ENCODE data around the gene RGS3.

The RGS3 gene

DNA sequence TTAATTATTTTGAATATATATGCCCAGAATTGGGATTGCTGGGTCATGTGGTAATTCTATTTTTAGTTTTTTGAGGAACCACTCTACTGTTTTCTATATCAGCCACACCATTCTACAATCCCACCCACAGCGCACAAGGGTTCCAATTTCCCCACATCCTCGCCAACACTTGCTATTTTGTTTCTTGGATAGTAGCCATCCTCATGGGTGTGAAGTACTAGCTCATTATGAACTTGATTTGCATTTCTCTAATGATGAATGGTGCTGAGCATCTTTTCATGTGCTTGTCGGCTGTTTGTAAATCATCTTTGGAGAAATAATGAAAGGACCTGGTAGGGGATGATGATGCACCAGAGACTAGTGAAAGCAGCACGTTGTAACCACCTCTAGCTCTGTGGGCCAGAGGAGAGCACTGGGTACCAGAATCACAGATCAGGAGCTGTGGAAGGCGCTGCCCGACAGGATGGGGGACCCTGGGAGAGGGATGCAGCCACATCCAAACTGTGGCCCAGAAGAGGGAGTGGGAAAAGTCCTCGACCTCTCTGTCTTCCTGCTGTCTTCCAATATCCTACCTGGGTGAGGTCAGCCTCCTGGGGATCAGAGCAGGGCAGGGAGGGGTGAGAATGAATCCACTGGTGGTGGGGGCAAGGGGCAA lies 155.4 kb downstream of the RGS3 start:
- DNase-seq (ENCODE audit: low read depth in 2 of 2) = no peak

DNA sequence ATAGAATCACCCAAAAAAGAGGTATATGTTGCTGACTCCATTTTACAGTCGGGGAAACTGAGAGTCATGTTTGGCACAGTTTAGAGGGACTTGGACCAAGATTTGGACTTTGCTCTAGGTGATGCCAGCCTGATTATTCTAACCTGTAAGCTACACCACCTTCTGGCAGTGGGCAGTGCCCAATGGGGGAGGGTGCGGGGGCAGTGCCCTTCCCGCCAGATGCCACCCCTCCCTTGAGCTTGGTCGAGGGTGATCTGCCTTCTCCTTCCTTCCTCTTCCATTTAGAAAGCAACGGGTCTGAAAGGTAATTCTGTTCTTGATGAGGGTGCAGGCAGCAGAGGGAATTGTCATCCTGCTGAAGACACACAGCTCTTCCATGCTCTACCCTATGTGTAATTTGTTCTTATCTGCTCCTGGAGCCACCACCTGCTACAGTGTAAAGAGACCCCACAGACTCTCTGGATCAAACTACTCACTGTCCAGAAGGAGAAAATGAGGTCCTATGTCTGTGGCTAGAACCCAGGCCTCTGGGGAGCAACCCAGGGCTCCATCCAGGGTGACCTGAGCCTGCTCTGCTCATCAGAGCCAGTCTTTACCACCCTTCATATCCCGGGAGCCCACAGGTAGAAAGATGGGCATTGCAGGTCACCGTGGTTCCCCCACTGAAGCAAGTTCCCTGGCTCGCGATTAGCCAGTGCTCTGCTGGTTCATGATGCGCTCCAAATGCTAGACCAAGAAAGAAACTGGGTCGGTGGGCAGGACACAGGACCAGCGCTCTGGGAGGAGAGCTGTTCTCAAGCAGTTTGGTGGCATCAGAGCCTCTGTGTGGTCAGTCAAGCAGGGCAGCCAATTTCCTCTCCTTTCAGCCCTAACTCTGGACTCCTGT lies 156.2 kb downstream of the RGS3 start:
- DNase-seq (ENCODE audit: low read depth in 2 of 2) = no peak

DNA sequence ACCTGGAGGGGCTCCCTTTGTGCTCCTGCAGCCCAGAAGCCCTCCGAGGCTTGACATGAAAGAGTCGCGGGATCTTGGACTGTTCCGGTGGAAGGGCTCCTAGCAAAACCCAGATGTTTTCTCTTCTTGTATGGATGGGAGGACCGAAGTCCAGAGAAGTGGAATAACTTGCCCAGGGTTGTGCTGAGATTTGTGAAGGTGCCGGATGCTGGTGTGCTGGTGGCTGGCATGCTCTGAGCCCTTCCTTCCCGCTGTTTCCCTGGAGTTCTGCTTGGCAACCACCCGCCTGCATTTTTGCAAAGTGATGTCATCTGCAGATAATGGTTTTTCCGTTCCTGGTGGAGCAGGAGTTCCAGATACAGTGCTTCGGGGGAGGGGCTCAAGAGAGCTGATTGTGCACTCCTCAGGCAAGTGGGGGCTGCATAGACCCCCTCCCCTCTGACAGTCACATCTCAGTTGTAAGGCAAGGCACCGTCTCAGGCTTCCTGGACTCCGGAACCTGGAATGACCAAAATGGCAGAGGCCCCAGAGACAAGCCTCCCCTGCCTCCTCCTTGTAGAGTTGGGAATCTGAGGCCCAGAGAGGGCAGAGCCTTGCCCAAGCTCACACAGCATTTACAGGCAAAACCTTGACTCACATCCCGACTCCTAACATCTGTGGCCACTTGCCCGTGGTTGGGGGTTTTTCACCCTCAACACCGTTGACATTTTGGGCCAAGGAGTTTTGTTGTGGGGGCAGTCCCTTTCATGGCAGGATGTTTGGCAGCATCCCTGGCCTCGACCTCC lies 157.0 kb downstream of the RGS3 start:
- DNase-seq (ENCODE audit: low read depth in 2 of 2) = peak in 1 of 2 experiments; percentile 43

DNA sequence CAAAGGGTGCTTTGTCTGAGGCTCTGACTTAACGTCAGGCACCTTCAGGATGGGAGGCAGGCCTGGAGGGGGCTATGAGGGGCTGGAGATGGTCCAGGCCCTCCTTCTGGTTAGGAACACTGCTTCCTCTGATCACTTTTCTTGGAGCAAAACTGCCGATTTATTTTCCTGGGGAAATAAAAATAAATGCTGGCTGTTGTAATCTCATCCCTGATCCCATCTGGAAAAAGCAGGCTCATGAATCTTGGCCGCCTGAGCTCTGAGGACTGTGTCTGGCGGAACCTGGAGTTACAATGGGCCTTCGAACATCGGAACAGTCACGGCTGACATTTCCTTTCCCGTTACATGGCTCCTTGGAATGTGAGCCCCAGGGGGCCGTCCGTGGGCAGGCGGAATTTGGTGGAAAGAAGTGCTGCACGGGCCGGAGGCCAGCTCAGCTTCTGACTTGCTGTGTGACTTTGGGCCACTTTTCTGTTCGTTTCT lies 157.8 kb downstream of the RGS3 start:
- no peak for DNase-seq (ENCODE audit: low read depth in 2 of 2)

DNA sequence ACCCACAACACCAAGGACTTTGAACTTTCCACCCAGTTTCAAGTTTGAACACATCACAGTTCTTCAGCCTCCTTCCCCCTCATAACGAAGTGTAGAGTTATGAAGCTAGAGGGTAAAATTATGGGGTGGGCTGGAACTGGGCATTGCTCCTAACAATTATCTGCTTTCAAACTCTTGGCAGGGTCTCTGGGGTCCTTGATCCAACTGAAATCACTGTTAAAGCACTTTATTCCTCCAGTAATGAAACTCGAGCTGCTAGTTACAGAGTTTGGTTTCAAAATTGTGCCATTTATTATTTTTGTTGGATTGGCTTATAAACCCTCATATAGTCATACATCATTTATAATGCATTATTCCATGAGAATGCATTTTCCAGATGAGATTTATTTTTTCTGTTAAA lies 158.5 kb downstream of the RGS3 start:
- DNase-seq (ENCODE audit: low read depth in 2 of 2) = no peak

DNA sequence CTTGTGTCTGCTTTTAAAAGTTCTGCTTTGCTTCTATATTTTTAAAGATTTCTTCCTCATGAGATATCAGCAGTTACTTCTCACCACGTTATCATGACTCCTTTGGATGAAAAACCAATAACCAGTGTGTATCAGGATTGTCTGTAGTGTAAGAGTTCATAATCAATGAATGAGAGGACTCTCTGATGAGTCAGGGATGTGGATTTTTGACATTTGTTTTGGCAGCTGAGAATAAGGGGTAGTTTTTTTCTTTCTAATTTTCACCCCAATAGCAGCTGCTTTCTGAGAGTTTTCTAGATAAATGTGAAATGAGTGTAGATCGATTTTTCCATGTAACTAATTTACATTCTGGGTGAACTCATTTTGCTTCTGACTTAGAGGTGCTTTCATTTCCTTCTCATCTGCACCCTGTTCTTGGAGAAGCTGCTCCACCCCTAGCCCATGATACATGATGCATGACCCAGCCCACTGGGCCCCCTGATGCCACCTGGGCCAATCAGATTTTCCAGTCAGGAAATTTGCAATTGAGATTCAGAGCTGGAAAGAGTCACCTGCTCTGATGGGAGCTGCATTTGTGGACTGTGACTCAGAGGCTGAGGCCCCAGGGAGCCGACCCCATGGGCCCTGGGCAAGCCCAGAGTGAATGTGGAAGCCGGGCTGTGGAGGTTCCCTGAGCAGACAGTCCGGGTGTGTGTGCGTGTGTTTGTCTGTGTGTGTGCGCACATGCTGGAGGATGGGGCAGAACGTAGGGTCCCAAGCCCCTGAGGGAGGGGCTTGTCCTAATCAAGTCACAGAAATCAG lies 159.3 kb downstream of the RGS3 start:
- DNase-seq (ENCODE audit: low read depth in 2 of 2) = peak; percentile 47 to 68

DNA sequence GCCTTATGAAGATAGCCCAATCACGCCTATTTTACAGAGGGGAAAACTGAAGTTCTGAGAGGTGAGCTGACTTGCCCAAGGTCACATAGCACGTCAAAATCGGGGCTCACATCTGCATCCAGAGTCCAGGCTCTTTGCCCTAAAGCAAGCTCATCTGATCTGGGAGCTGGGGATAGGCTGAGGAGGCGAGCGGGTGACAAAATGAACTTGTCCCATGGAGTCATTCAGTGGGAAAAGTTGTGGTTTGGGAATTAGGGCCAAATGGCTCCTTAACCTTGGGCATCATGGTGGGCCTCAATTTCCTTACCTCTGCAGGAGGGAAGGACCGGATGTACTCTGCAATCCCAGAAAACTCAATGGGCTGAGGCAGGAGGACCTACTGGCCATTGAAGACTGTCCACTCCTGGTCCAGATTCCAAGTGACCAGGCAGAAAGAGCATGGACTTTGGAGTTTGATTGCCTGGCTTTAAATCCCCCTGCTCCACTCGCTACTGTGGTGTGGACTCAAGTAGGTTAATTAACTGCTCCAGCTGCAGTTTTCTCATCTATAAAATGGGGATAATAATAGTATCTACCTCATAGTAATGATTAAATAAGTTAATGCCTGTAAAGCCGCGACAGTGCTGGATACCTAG lies 160.4 kb downstream of the RGS3 start:
- DNase-seq (ENCODE audit: low read depth in 2 of 2) = no peak

DNA sequence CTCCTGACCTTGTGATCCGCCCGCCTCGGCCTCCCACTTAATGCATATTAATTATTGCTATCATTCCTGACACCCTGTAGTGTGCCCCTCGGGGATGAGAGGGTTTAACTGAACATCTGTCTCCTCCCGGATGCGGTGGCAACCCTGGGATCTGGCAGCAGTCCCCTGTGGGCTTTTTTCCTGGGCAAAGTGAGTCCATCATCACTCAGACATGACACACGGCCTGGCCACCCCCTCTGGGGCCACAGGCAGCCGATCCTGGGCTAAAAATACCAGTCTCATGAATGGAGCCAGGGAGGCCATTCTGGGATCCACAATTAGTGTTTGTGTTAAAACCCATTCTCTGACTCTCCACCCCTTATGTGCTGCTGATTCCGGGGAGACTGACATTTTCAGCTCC lies 161.2 kb downstream of the RGS3 start:
- DNase-seq (ENCODE audit: low read depth in 2 of 2) = no peak

DNA sequence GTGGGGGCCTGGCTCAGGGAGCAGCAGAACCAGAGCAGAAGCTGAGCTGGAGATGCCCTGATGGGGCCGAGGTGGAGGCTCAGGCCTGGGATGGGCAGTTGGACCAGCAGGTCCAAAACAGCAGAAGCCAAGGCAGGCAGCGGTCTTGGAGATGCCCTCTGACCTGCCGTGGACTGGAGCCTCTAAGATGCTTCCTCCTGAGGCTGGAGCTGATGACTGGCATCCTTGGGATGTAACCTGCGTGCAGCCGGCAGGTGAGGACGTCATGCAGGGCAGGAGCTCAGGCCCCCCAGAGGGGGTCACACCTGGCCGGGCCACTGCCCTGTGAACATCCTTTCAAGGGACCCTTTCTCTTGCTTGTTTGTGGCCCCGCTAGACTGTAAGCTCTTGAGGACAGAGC lies 162.0 kb downstream of the RGS3 start:
- no peak for DNase-seq (ENCODE audit: low read depth in 2 of 2)

DNA sequence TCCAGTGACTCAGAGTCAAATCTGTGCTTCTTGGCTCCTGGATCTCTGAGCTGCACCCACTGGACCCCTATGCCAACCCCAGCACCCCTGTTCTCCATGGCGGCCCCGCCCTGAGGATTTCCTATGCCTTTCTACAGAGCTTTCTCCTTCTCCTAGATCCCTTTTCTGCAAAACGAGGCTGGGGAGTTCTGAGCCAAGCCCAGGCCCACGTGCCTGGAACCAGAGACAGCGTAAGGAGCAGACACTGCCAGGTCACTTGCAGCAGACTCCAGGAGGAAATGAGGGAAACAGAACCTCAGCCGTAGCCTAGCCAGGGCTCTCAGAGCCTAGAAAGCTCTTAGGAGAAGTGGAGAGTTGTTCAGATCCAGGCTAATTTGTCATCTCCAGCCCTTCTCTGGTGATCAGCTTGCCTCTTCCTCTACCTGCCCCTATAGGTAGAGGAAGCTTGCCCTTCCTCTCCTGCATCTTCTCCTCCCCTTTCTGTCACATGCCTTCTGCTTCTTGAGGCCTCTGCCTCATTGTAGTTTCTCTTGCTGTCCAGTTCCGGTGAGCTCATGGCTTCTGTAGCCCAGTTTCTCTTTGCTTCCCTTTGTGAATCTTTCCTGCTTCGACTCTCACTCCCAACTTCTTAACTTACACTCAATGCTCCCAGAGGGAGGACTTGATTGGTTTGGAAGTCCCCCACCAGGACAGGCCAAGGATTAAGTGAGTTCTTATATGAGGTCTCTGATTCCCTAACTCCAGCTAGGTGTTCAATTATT lies 163.4 kb downstream of the RGS3 start:
- DNase-seq (ENCODE audit: low read depth in 2 of 2) = no peak

DNA sequence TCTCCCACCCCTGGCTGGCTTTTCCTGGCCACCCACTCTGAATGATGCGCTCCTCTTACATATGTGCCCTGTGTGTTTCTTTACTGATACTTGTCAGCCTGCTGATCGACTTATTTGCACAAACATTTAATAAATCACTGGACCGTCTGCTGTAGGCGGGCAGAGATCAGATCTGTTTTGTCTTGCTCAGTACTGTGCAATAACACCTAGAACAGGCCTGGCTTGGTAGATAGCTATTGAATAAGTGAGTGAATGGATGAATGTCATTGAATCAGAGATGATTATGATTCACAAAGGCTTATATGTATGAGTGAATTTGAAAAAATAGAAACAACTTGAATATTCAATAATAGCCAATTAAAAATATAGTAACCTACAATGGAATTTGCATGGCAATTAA lies 165.1 kb downstream of the RGS3 start:
- DNase-seq (ENCODE audit: low read depth in 2 of 2) = no peak

DNA sequence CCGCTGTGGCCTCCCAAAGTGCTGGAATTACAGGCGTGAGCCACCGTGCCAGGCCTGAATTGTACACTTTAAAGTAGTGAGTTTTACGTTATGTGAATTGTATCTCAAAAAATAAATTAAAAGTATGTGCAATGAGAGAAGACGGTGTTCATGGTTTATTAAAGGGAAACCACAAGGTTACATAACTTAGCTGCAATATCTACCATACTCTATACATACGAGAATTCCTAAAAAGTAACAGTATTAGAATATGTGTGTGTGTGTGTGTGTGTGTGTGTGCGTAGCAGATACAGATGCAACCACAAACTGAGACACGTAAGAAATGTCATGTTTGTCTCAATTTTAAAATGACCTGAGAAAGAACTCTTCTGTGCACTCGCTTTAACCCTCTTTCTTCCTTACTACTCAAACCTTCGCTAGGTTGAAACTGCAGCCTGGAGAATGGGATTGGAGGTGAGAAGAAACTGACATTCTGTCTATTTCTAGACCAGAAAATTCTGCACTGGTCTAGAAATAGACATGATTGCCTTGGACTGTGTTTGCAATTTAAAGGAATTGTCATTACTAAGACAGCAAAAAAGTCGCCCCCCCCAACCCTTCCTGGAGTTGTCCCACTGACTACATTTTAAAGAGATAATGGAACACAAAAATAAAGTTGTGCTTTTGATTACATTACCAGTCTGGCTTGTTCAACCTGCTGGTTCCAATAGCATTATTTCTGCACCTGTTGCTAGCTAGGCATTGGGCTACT lies 167.0 kb downstream of the RGS3 start:
- DNase-seq (ENCODE audit: low read depth in 2 of 2) = no peak

DNA sequence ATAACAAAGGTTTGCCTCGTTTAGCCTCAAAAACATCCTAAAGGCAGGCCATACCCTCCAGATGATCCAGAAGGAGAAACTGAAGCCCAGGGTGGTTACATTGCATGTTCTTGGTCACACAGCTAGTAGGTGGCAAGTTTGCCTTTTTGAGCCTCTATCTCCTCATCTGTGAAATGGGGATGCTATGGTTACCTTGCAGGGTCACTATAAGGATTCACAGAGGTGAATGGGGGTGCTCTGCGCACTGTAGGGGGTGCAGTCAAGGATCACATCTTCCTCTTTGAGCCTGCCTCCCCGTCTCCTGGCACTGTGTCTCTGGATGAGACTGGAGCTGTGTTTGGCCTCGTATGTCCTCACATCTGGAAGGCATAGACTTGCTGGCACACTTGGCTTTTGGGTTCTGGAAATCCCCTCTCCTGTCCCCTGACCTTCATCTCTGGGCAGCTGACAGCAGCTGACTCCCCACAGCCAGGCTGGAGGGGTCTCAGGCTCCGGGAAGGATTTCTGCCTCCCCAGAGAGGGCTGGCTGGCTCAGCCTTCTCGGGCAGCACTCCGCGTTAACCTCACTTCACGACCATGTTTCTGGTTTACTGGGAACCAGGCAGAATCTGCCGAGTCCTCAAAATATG lies 167.7 kb downstream of the RGS3 start:
- no peak for DNase-seq (ENCODE audit: low read depth in 2 of 2)

DNA sequence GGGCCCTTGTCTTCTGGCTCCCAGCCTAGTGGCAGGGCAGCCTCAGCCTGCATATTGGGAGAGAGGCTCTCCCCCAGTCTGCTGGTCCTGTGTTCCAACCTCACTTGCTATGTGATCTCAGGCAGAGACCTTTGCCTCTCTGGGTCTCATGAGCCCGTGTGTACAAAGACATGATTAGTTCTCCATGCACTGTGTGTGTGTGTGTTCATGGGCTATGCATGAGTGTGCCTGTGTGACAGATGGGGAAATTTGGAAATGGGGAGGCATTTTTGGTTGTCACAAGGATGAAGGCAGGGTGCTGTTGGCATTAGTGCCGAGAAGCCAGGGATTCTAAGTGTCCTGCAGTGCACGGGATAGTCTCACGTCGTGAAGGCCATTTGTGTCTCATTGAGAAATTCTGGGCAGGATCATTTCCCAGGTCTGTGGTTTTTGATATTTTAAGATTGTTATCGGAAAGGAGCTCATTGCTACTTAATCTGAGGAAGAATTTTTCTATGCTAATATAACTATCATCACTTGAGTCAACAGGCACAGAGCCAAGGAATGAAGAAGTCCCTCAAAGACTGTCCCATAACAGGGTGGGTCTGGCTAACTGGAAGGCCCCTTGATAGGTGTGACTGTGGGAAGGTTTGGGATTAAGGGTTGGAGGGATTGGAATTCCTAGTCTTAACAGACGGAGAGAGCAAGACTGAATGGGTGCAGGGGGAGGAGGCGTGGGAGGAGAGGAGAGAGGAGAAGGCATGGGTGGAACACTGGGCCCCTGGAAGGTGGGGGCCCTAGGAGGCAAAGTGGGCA lies 168.5 kb downstream of the RGS3 start:
- DNase-seq (ENCODE audit: low read depth in 2 of 2) = no peak

DNA sequence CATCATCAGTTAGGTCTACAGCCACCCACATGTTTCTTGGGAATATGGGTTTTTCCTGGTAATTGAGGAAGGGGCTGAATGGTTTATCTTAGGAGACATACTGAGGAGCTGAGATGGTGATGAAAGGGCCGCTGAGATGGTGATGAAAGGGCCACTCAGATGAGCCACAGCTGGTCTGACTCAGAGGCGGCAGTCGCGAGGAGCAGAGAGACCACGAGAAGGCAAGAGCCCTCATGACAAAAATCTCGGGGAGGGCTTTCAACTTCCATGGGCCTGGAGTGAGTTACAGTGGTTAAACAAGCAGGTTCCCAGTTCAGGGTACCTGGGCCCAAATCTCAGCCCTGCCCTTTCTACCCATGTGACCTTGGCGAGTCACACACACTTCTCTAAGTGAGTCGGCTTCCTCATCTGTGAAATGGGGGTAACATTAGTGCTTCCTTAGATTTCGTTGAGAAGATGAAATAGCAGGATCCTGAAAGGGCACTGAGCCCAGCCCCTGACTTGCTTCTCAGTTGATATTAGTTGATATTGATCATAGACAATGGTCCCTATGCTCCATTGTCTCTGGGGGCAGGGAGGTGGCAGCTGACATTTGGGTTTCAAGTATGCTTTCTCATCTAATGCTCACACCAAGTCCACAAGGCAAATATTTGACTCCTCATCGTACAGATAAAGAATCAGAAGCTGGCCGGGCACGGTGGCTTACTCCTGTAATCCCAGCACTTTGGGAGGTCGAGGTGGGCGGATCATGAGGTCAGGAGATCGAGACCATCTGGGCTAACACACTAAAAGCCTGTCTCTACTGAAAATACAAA lies 169.5 kb downstream of the RGS3 start:
- no peak for DNase-seq (ENCODE audit: low read depth in 2 of 2)

DNA sequence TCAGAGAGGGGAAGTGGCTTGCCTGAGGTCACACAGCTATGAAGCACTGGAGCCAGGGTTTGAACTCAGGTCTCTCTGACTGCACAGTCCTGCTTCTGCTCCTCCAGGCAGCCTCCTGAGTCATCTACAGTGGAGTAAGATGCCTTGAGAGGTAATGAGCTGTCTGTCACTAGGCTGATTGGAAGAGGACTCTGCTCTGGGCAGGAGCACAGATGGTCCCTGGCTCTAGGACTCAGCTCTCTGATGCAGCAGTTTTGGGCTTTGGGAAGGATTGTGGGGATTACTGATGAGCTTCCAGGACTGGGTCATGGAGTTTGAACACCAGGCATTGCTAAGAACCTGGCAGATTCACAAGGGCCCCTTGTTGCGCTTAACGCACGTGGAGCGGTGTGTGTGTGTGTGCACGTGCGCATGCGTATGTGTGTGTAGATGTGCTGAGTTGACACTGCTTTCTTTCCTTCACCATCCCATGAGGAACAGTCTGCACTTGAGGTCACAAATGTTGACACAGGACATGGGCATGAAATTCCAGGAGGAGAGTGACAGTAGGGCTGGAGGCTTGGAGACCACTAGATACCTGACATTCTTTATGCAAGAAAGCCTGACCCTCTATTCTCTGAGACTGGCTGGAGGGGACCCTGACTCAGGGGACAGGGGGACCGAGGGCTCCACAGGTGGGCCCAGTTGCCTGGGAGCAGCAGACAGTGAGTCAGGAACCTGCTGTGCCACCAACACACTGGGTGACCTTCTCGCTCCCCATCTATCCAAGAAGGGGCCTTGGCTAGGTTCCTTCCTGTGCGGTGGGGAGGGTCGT lies 170.5 kb downstream of the RGS3 start:
- DNase-seq (ENCODE audit: low read depth in 2 of 2) = no peak

Data from stimulated activated CD4-positive, alpha-beta T cell treated with anti-CD3 and anti-CD28 coated beads, Interleukin-12 subunit alpha, Interleukin-12 subunit beta, amount 100 ng/mL, for 24 hours (primary cell).